Neural progenitor cell (in vitro differentiated cells): ENCODE data around the gene MUSTN1. TPM values are rescaled to one million over a fixed set of nuclear protein-coding genes. Genes with fewer than 3 reads are reported as not detected.
A peak's percentile ranks its signal among the peaks of the same experiment; 100 is the strongest.

ENCODE experiments used
- DNase-seq: peaks from one replicate; pipeline ENCODE4 v3.0.0-alpha.2; 2016; ENCODE audit warnings: low spot score
- H2AFZ ChIP-seq: fragments of 200-600 bp; sonication (generic); replicated peaks from 2 replicates; pipeline ENCODE4 v1.6.1; 2016; ENCODE audit warnings: antibody characterized with exemption
- H3F3A ChIP-seq: fragments of 200-600 bp; sonication (generic); 2 replicates; pipeline ENCODE4 v1.6.1; 2016; ENCODE audit warnings: antibody characterized with exemption, low read depth
- H3K27ac ChIP-seq: fragments of 200-600 bp; sonication (generic); 2 replicates; pipeline ENCODE4 v1.5.1; 2016; ENCODE audit warnings: mild to moderate bottlenecking
- H3K27me3 ChIP-seq: fragments of 200-600 bp; sonication (generic); 2 replicates; pipeline ENCODE4 v1.6.1; 2016; ENCODE audit warnings: mild to moderate bottlenecking, moderate library complexity
- H3K36me3 ChIP-seq: fragments of 200-600 bp; sonication (generic); 2 replicates; pipeline ENCODE4 v1.5.1; 2016
- H3K4me1 ChIP-seq: fragments of 200-600 bp; sonication (generic); 2 replicates; pipeline ENCODE4 v1.6.1; 2016; ENCODE audit warnings: mixed run types
- H3K4me2 ChIP-seq: fragments of 200-600 bp; sonication (generic); 2 replicates; pipeline ENCODE4 v1.6.1; 2016
- H3K4me3 ChIP-seq: fragments of 200-600 bp; sonication (generic); 2 replicates; pipeline ENCODE4 v1.5.1; 2016
- H3K79me2 ChIP-seq: fragments of 200-600 bp; sonication (generic); 2 replicates; pipeline ENCODE4 v1.6.1; 2016; ENCODE audit warnings: low read depth
- H3K9ac ChIP-seq: fragments of 200-600 bp; sonication (generic); 2 replicates; pipeline ENCODE4 v1.6.1; 2016
- H3K9me3 ChIP-seq: fragments of 200-600 bp; sonication (generic); 2 replicates; pipeline ENCODE4 v1.5.1; 2016; ENCODE audit warnings: low read depth
- H4K20me1 ChIP-seq: fragments of 200-600 bp; sonication (generic); 2 replicates; pipeline ENCODE4 v1.6.1; 2016; ENCODE audit warnings: low read depth
- H3K27ac Mint-ChIP-seq: 3 replicates; pipeline ENCODE4 v1.8.0; 2021; ENCODE audit warnings: mixed read lengths
- H3K27me3 Mint-ChIP-seq: 2 replicates; pipeline ENCODE4 v1.8.0; 2022; ENCODE audit warnings: low read depth, mild to moderate bottlenecking, inconsistent platforms, moderate library complexity, mixed read lengths; ENCODE audit not compliant: insufficient read depth
- H3K36me3 Mint-ChIP-seq: 3 replicates; pipeline ENCODE4 v1.8.0; 2021; ENCODE audit warnings: mixed read lengths
- H3K4me1 Mint-ChIP-seq: 3 replicates; pipeline ENCODE4 v1.8.0; 2021; ENCODE audit warnings: mixed read lengths
- H3K4me3 Mint-ChIP-seq: 3 replicates; pipeline ENCODE4 v1.8.0; 2021; ENCODE audit warnings: mild to moderate bottlenecking, moderate library complexity, mixed read lengths
- H3K9me3 Mint-ChIP-seq: 3 replicates; pipeline ENCODE4 v1.8.0; 2020; ENCODE audit warnings: mixed read lengths
- EZH2 ChIP-seq: fragments of 200-600 bp; sonication (generic); IDR thresholded peaks from 2 replicates; pipeline ENCODE4 v1.6.1; 2017; ENCODE audit warnings: antibody characterized with exemption, mild to moderate bottlenecking, moderate library complexity
- EZH2phosphoT487 ChIP-seq: fragments of 200-600 bp; sonication (generic); IDR thresholded peaks from 2 replicates; pipeline ENCODE4 v1.6.1; 2017; ENCODE audit warnings: antibody characterized with exemption
- total RNA-seq: library from RNA; depleted of rRNA; stranded (reverse); fragments of >200 nt; gene quantifications from 2 replicates; pipeline ENCODE4 v1.2.3, GENCODE V29; 2015; ENCODE audit warnings: low replicate concordance
- TF ChIP-seq, protein P1 (sequence below): fragments of 200-600 bp; sonication (generic); IDR thresholded peaks from 2 replicates; pipeline ENCODE4 v1.5.1; 2017; ENCODE audit warnings: antibody characterized with exemption, mild to moderate bottlenecking

The MUSTN1 gene
- total RNA-seq, 1 donor from 2014 or later, result 2.0 TPM

DNA sequence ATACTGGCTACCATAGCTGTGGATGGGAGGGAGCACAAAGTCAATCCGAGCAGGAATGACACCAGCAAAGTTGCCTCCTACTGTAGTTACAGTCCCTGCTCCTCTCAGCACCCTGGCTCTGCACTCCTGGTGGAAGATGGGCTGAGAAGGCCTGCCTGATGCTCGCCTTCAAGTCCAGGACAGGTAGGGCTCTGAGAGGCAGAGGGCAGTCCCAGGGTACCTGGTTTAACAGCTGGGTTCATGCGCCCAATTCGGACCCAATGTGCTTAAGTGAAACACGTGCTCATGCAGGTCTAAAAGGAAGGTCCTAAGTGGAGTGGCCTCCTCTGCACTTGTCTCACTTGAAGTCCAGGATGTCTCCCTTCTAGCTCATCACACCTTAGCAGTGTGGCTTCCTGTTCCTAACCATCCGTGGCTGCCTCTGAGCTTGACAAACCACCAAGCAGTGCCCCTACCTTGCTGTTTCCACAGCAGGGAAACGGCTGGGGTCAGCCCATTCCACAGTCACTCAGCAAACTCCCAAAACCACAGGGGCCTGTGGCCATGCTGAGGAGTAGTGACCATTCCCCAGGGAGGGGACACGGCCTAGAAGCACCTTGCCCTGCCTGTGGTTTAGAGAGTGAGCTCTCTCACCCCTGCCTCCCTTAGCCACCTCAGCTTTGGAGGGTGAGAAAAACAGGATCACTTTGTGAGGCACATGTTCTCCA, 3.9 kb upstream of the MUSTN1 start:
- TF ChIP-seq, protein P1, sequence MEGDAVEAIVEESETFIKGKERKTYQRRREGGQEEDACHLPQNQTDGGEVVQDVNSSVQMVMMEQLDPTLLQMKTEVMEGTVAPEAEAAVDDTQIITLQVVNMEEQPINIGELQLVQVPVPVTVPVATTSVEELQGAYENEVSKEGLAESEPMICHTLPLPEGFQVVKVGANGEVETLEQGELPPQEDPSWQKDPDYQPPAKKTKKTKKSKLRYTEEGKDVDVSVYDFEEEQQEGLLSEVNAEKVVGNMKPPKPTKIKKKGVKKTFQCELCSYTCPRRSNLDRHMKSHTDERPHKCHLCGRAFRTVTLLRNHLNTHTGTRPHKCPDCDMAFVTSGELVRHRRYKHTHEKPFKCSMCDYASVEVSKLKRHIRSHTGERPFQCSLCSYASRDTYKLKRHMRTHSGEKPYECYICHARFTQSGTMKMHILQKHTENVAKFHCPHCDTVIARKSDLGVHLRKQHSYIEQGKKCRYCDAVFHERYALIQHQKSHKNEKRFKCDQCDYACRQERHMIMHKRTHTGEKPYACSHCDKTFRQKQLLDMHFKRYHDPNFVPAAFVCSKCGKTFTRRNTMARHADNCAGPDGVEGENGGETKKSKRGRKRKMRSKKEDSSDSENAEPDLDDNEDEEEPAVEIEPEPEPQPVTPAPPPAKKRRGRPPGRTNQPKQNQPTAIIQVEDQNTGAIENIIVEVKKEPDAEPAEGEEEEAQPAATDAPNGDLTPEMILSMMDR, result no peak
- TF ChIP-seq EZH2, result no peak
- TF ChIP-seq EZH2phosphoT487, result no peak
- no peaks in the 10 kb centered on the region for H3K9me3 Mint-ChIP-seq
- H3K27me3 ChIP-seq, result no peaks in the 10 kb centered on the region
- H3K9ac ChIP-seq, result no peak overlapping the region
- no peak overlapping the region for H2AFZ ChIP-seq
- H3K27ac ChIP-seq, result no peak overlapping the region
- peak overlapping the region; percentile 45 for H3K4me2 ChIP-seq
- H3F3A ChIP-seq, result peaks cover 10% of the 10 kb centered on the region
- no peak for DNase-seq
- H3K4me1 ChIP-seq, result peaks cover 35% of the 10 kb centered on the region
- H3K4me3 ChIP-seq, result no peak overlapping the region
- H3K9me3 ChIP-seq, result no peaks in the 10 kb centered on the region
- H3K27me3 Mint-ChIP-seq, result peaks cover 7% of the 10 kb centered on the region
- no peaks in the 10 kb centered on the region for H3K79me2 ChIP-seq
- peaks cover 49% of the 10 kb centered on the region for H3K4me1 Mint-ChIP-seq
- H3K4me3 Mint-ChIP-seq, result no peak overlapping the region
- no peaks in the 10 kb centered on the region for H4K20me1 ChIP-seq
- H3K27ac Mint-ChIP-seq, result no peak overlapping the region
- no peaks in the 10 kb centered on the region for H3K36me3 ChIP-seq
- peaks cover 9% of the 10 kb centered on the region for H3K36me3 Mint-ChIP-seq

DNA sequence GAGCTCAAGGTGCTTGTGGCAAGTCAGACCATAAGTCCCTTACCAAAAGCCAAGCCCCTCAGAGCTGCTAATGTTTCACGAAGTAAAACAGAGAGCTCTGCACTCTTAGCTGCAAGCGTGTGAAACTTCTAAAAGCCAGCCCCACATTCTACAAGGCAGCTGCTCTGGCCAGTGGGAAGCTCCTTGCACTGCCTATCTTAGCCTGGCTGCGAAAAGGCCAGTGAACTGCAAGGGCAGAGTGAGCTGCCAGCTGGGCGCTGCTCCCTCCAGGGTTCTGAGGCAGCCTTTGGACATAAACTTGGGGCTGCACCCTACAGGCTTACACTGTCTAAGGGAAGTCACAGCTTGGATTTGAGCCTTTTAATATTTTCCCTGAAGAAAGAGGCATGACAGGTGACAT, 2.2 kb upstream of the MUSTN1 start:
- peaks cover 6% of the 10 kb centered on the region for H3K27me3 Mint-ChIP-seq
- no peak for DNase-seq
- no peak overlapping the region for H3K27ac Mint-ChIP-seq
- H3K27ac ChIP-seq, result no peak overlapping the region
- H3K9me3 ChIP-seq, result no peaks in the 10 kb centered on the region
- no peak overlapping the region for H2AFZ ChIP-seq
- H3K4me1 Mint-ChIP-seq, result peaks cover 43% of the 10 kb centered on the region
- H3K4me3 Mint-ChIP-seq, result peak overlapping the region; percentile 28
- TF ChIP-seq EZH2phosphoT487 (no peak), EZH2 (no peak)
- TF ChIP-seq, protein P1, result no peak
- H3K9me3 Mint-ChIP-seq, result no peaks in the 10 kb centered on the region
- peaks cover 12% of the 10 kb centered on the region for H3K36me3 Mint-ChIP-seq
- no peak overlapping the region for H3K4me2 ChIP-seq
- no peak overlapping the region for H3K4me3 ChIP-seq
- no peaks in the 10 kb centered on the region for H3K79me2 ChIP-seq
- H3K4me1 ChIP-seq, result peaks cover 36% of the 10 kb centered on the region
- H3F3A ChIP-seq, result peaks cover 10% of the 10 kb centered on the region
- no peaks in the 10 kb centered on the region for H3K36me3 ChIP-seq
- no peaks in the 10 kb centered on the region for H4K20me1 ChIP-seq
- H3K9ac ChIP-seq, result no peak overlapping the region
- no peaks in the 10 kb centered on the region for H3K27me3 ChIP-seq

DNA sequence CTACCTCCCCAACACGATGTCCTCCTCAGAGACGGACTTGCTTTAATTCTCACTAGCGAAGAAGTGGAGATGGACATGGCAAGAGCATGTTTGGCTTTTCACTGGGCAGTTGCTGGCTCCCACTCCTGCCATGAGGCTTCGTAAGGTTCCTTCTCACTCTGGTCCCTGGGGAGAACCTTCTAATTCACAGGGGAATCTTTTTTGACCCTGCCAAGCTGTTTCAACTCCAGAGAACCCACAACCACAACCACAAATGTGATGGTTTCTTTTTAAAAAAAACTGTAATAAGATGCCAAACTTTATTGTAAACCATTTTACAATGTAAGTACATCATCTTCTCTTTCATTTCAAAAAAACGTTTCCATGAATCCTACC, 1.6 kb upstream of the MUSTN1 start:
- Histone ChIP-seq H3F3A (peaks cover 10% of the 10 kb centered on the region), H3K9ac (no peak overlapping the region), H3K4me2 (no peak overlapping the region), H3K4me3 (no peak overlapping the region), H2AFZ (no peak overlapping the region), H3K36me3 (no peaks in the 10 kb centered on the region), H4K20me1 (no peaks in the 10 kb centered on the region), H3K27me3 (no peaks in the 10 kb centered on the region), H3K4me1 (peaks cover 36% of the 10 kb centered on the region), H3K27ac (no peak overlapping the region), H3K9me3 (no peaks in the 10 kb centered on the region), H3K79me2 (no peaks in the 10 kb centered on the region)
- Mint-ChIP-seq H3K27ac (no peak overlapping the region), H3K9me3 (no peaks in the 10 kb centered on the region), H3K4me1 (peaks cover 41% of the 10 kb centered on the region), H3K4me3 (peak overlapping the region; percentile 28), H3K36me3 (peaks cover 10% of the 10 kb centered on the region), H3K27me3 (peaks cover 4% of the 10 kb centered on the region)
- DNase-seq, result no peak
- TF ChIP-seq EZH2phosphoT487 (no peak), EZH2 (no peak)
- TF ChIP-seq, protein P1, result no peak
